SK-N-SH treated with all-trans-retinoic acid at 6 μM for 48 hours (cell line): ENCODE results near the gene PAPSS1.

ENCODE experiments used
- CSDC2 ChIP-seq: fragments of 250-450 bp; sonication (Bioruptor Pico); IDR thresholded peaks from 2 replicates; pipeline ENCODE4 v1.5.0; 2020; ENCODE audit warnings: mild to moderate bottlenecking, moderate library complexity
- ISL1 ChIP-seq: fragments of 250-450 bp; sonication (Bioruptor Pico); IDR thresholded peaks from 2 replicates; pipeline ENCODE4 v2.1.2; 2022; ENCODE audit warnings: mild to moderate bottlenecking, moderate library complexity
- PATZ1 ChIP-seq: fragments of 250-450 bp; sonication (Bioruptor Pico); IDR thresholded peaks from 2 replicates; pipeline ENCODE4 v1.8.0; 2020; ENCODE audit warnings: mild to moderate bottlenecking, moderate library complexity, borderline replicate concordance
- ZC3H10 ChIP-seq: fragments of 250-450 bp; sonication (Bioruptor Pico); IDR thresholded peaks from 2 replicates; pipeline ENCODE4 v1.5.1; 2021; ENCODE audit warnings: mild to moderate bottlenecking, moderate library complexity
- ZFP3 ChIP-seq: fragments of 250-450 bp; sonication (Bioruptor Pico); IDR thresholded peaks from 2 replicates; pipeline ENCODE4 v1.5.0; 2020; ENCODE audit warnings: mild to moderate bottlenecking, moderate library complexity
- ZFP30 ChIP-seq: fragments of 450-650 bp; formaldehyde crosslinking; IDR thresholded peaks from 2 replicates; pipeline ENCODE4 v1.5.0; 2022; ENCODE audit warnings: mild to moderate bottlenecking, moderate library complexity
- ZNF8 ChIP-seq: fragments of 450-650 bp; formaldehyde crosslinking; IDR thresholded peaks from 2 replicates; pipeline ENCODE4 v1.5.0; 2020; ENCODE audit warnings: mild to moderate bottlenecking, moderate library complexity

- TF ChIP-seq ISL1 (CRISPR knock-in tag) (no peak), ZC3H10 (CRISPR knock-in tag) (no peak), ZFP3 (CRISPR knock-in tag) (no peak), CSDC2 (CRISPR knock-in tag) (no peak), PATZ1 (no peak), ZFP30 (CRISPR knock-in tag) (no peak), ZNF8 (CRISPR knock-in tag) (no peak)
These were observed 5.3 kb upstream of the PAPSS1 start for GRCh38 chr4:107725281-107725859.
